Astrocyte (in vitro differentiated cells and primary cell): Measurements from ENCODE around the gene LAMC1. TPM values are rescaled to one million over a fixed set of nuclear protein-coding genes. Genes with fewer than 3 reads are reported as not detected.

Experiments
- DNase-seq: peaks from one replicate; pipeline ENCODE4 v3.0.0-alpha.2; 2010; ENCODE audit warnings: low read depth
- FAIRE-seq: peaks from 2 replicates; lab custom pipeline; 2011; peaks lifted over from hg19 to GRCh38; lab: Jason Lieb, UNC
- H2AFZ ChIP-seq: 2 replicates; pipeline ENCODE4 v1.6.0; 2012; ENCODE audit warnings: low read depth, low read length, inconsistent platforms
- H3K27ac ChIP-seq: 2 replicates; pipeline ENCODE4 v1.5.1; 2011; ENCODE audit warnings: low read depth, low read length, inconsistent platforms
- H3K27me3 ChIP-seq: 2 replicates; pipeline ENCODE4 v1.6.0; 2011; ENCODE audit warnings: low read length, inconsistent platforms; ENCODE audit not compliant: insufficient read depth
- H3K36me3 ChIP-seq: 2 replicates; pipeline ENCODE4 v1.5.1; 2011; ENCODE audit warnings: low read length, inconsistent platforms; ENCODE audit not compliant: insufficient read depth
- H3K4me1 ChIP-seq: 2 replicates; pipeline ENCODE4 v1.5.1; 2011; ENCODE audit warnings: low read length, inconsistent platforms; ENCODE audit not compliant: insufficient read depth
- H3K4me2 ChIP-seq: 2 replicates; pipeline ENCODE4 v1.6.0; 2012; ENCODE audit warnings: low read length, inconsistent platforms
- H3K4me3 ChIP-seq: 2 replicates; pipeline ENCODE4 v1.5.1; 2011; ENCODE audit warnings: low read depth, mild to moderate bottlenecking, low read length, inconsistent platforms; ENCODE audit not compliant: insufficient read depth
- H3K79me2 ChIP-seq: 2 replicates; pipeline ENCODE4 v1.6.0; 2012; ENCODE audit warnings: mild to moderate bottlenecking, low read length, inconsistent platforms; ENCODE audit not compliant: insufficient read depth
- H3K9ac ChIP-seq: 2 replicates; pipeline ENCODE4 v1.6.0; 2012; ENCODE audit warnings: mild to moderate bottlenecking, low read length, inconsistent platforms
- H3K9me3 ChIP-seq: 2 replicates; pipeline ENCODE4 v1.5.1; 2012; ENCODE audit warnings: low read depth, mild to moderate bottlenecking, low read length, inconsistent platforms; ENCODE audit not compliant: insufficient read depth
- H4K20me1 ChIP-seq: 2 replicates; pipeline ENCODE4 v1.6.0; 2012; ENCODE audit warnings: low read length, inconsistent platforms; ENCODE audit not compliant: insufficient read depth
- H3K27ac Mint-ChIP-seq: one replicate; pipeline ENCODE4 v1.8.0; 2021; ENCODE audit warnings: mild to moderate bottlenecking, mixed read lengths; ENCODE audit not compliant: unreplicated experiment
- H3K27me3 Mint-ChIP-seq: one replicate; pipeline ENCODE4 v1.8.0; 2021; ENCODE audit warnings: low read depth, mixed read lengths; ENCODE audit not compliant: unreplicated experiment
- H3K36me3 Mint-ChIP-seq: one replicate; pipeline ENCODE4 v1.8.0; 2021; ENCODE audit warnings: low read depth, mixed read lengths; ENCODE audit not compliant: unreplicated experiment
- H3K4me1 Mint-ChIP-seq: one replicate; pipeline ENCODE4 v1.8.0; 2021; ENCODE audit warnings: low read depth, mixed read lengths; ENCODE audit not compliant: unreplicated experiment
- H3K4me3 Mint-ChIP-seq: one replicate; pipeline ENCODE4 v1.8.0; 2021; ENCODE audit warnings: mild to moderate bottlenecking, moderate library complexity, mixed read lengths; ENCODE audit not compliant: unreplicated experiment
- H3K9me3 Mint-ChIP-seq: one replicate; pipeline ENCODE4 v1.8.0; 2021; ENCODE audit warnings: mild to moderate bottlenecking, mixed read lengths; ENCODE audit not compliant: unreplicated experiment
- CTCF ChIP-seq: IDR thresholded peaks from 2 replicates; pipeline ENCODE4 v1.5.1; 2011; ENCODE audit warnings: low read depth, mild to moderate bottlenecking, inconsistent platforms, low read length, moderate library complexity; ENCODE audit not compliant: insufficient read depth
- EZH2 ChIP-seq: IDR thresholded peaks from 2 replicates; pipeline ENCODE4 v1.6.1; 2012; ENCODE audit warnings: mild to moderate bottlenecking, low read length, inconsistent platforms; ENCODE audit not compliant: insufficient read depth
- total RNA-seq: library from RNA; stranded (reverse); gene quantifications from 2 replicates; pipeline ENCODE4 v1.2.1, GENCODE V29; 2021

Gene LAMC1
- total RNA-seq, 1 donor from 2014 or later, result 270 TPM

- no peaks in the 10 kb centered on the region for H3K9me3 Mint-ChIP-seq
- DNase-seq (no peak), FAIRE-seq (no peak)
- H3K27ac ChIP-seq, result peak overlapping the region; percentile 97
- H3K4me2 ChIP-seq, result peak overlapping the region; percentile 83
- no peaks in the 10 kb centered on the region for H3K9me3 ChIP-seq
- H3K27me3 ChIP-seq, result no peaks in the 10 kb centered on the region
- no peaks in the 10 kb centered on the region for H3K27me3 Mint-ChIP-seq
- peaks cover 31% of the 10 kb centered on the region for H3K79me2 ChIP-seq
- H3K4me3 Mint-ChIP-seq, result peak overlapping the region; percentile 84
- H4K20me1 ChIP-seq, result peaks cover 27% of the 10 kb centered on the region
- H3K27ac Mint-ChIP-seq, result peak overlapping the region; percentile 86
- TF ChIP-seq CTCF (no peak), EZH2 (no peak)
- peak overlapping the region; percentile 54 for H3K4me3 ChIP-seq
- H3K36me3 ChIP-seq, result no peaks in the 10 kb centered on the region
- H3K4me1 Mint-ChIP-seq, result peaks cover 10% of the 10 kb centered on the region
- peak overlapping the region; percentile 42 for H2AFZ ChIP-seq
- peaks cover 16% of the 10 kb centered on the region for H3K4me1 ChIP-seq
- H3K9ac ChIP-seq, result peak overlapping the region; percentile 98
- no peaks in the 10 kb centered on the region for H3K36me3 Mint-ChIP-seq
These were observed 1.6 kb upstream of the LAMC1 start for GRCh38 chr1:183021405-183022201.

- TF ChIP-seq CTCF (no peak), EZH2 (no peak)
- H3K4me1 ChIP-seq, result peaks cover 25% of the 10 kb centered on the region
- DNase-seq (peak; percentile 95), FAIRE-seq (peak; percentile 98)
- H3K4me2 ChIP-seq, result peak overlapping the region; percentile 83
- Mint-ChIP-seq H3K9me3 (no peaks in the 10 kb centered on the region), H3K27ac (peak overlapping the region; percentile 86), H3K36me3 (no peaks in the 10 kb centered on the region), H3K4me3 (peak overlapping the region; percentile 84), H3K4me1 (peaks cover 16% of the 10 kb centered on the region), H3K27me3 (no peaks in the 10 kb centered on the region)
- H3K9ac ChIP-seq, result peak overlapping the region; percentile 98
- peak overlapping the region; percentile 42 for H2AFZ ChIP-seq
- H3K27ac ChIP-seq, result peak overlapping the region; percentile 97
- H3K4me3 ChIP-seq, result peak overlapping the region; percentile 54
- peaks cover 34% of the 10 kb centered on the region for H4K20me1 ChIP-seq
- H3K9me3 ChIP-seq, result no peaks in the 10 kb centered on the region
- H3K27me3 ChIP-seq, result no peaks in the 10 kb centered on the region
- peaks cover 40% of the 10 kb centered on the region for H3K79me2 ChIP-seq
- no peaks in the 10 kb centered on the region for H3K36me3 ChIP-seq
These were observed 746 bp upstream of the LAMC1 start for GRCh38 chr1:183022202-183023145.
